ENCODE measurements around the gene RUFY2.
A peak's percentile ranks its signal among the peaks of the same experiment; 100 is the strongest.
"Not testable (repeated sequence)": the region's sequence is repeated elsewhere in the genome, so short reads cannot be mapped to it uniquely, and the experiment has no call there.

RUFY2 gene

GRCh38 chr10:68324396-68324795 is 82.7 kb downstream of the RUFY2 start:
- DNase-seq, result not testable (repeated sequence)

DNA sequence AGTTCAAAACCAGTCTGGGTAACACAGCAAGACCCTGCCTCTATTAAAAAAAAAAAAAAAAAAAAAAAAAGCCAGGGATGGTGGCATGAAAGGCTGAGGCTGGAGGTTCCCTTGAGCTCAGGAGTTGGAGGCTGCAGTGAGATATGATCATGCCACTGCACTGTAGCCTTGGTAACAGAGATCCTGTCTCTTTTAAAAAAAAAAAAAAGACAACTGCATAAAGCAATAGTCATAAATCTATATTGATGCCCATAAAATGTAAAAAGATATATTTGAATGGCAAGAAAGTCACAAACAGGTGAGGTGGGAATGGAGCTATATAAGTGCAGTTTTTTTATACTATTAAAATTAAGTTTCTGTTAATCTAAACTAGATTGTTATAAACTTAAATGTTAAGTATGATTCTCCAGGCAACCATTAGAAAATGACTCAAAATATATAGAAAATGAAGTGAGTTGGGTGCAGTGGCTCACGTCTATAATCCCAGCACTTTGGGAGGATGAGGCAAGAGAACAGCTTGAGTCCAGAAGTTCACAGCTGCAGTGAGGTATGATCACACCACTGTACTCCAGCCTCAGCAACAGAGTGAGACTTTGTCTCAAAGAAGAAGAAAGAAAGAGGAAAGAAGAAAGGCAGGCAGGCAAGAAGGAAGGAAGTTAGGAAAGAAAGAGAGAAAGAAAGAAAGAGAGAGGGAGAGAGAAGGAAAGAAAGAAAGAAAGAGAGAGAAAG is 88.6 kb downstream of the RUFY2 start:
- DNase-seq, result no peak

- no peak for DNase-seq
Measured at GRCh38 chr10:68315582-68315981, 91.5 kb downstream of the RUFY2 start.

DNA sequence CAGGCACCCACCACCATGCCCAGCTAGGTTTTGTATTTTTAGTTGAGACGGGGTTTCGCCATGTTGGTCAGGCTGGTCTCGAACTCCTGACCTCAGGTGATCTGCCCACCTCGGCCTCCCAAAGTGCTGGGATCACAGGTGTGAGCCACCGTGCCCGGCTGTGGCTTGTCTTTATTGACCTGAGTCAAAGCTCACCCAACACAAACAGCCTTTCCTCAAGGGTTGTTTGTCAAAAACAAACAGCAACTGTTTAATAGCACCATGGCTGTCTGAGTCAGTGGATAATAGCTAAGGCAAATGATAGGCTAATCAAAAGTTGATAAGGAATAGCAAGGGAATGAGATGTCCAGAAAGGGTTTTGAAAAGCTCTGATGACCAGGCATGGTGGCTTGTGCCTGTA is 92.1 kb downstream of the RUFY2 start:
- DNase-seq, result not testable (repeated sequence)

- DNase-seq, result no peak
Measured at GRCh38 chr10:68310531-68310930, 96.5 kb downstream of the RUFY2 start.

DNA sequence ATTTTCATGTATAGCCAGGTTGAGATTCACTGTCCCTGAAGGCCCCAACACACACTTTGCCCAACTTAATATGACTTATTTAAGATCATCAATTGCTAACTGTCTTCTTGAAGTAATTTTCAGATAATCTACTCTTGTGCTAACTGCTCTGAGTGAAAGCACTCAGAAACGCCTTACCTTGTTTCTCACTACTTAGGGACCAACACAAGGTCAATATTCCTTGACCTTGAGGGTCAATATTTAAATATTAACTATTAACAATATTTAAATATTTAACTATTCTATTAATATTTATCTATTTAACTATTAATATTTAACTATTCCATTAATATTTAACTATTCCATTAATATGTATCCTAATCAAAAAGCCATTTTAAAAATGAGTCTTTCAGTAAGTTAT is 101.2 kb downstream of the RUFY2 start:
- DNase-seq, result no peak

DNA sequence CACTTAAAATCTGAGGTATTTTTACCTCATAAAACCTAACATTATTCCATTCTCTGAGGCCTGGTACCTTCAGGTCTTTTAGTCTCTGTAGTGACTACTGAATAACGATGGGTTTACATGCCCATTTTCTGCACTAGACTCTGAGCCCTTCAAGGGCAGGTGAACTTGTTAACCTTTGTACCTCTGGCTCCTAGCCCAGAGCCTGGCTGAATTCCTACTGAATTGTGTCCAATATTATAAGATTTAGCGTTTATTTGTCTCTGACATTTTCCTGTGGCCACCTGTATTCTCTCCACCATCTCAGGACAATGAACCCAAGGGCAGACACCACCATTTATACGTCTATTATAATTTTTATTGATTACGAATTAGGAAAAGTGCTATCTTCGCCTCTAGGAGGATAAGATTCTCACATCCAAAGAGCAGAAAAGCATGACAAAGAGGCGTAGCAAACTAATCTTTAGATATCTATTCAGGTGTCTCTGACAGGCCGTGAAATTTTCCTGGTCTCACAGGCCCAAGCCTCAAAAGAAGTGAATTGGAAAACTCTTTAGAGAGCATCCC is 103.1 kb downstream of the RUFY2 start:
- DNase-seq, result no peak

DNA sequence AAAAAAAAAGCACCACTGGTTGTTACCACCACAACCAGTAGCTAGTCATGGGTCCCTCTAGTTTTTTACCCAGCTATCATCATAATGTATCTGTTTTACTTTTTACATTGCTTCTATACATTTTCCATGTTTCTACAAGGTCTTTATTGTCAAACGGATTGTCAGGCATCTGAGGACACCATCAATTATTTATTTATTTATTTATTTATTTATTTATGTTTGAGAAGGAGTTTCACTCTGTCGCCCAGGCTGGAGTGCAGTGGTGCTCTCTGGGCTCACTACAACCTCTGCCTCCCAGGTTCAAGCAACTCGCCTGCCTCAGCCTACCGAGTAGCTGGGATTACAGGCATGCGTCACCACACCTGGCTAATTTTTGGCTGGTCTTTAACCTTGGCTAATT is 104.2 kb downstream of the RUFY2 start:
- no peak for DNase-seq

- DNase-seq, result no peak
Measured at GRCh38 chr10:68302503-68302823, 104.6 kb downstream of the RUFY2 start.

DNA sequence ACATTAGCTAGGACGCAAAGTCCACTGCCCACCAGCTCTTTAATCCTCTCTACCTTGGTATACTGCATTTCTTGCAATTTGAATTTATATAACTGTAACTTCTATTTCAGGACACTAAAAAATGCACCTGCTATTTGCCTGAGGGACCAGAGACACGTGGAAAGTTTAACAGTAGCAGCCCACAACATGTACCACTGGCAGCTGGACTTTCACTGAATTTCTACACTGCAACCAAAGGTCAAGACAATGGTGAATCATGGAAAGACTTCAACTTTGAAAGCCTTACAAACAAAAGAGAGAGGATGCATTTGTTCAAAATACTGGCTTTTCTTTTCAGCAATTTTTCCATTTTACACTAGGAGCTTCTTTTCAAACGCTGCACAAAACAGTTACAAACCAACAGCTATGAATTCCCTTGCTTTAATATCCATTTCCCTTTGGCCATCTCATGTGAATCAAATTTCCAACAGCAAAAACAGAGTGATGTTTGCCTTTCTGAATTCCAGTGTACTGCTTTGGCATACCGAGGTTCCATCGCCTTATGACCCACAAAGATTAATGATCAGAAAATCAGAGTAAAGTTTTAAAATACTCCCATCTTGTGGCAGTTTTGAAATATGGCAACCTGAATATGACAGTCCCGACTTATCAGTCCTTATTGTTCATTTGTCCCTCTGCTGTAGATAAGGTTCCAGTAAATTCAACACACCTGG is 105.1 kb downstream of the RUFY2 start:
- peak in 1 of 2 donors; percentile 38 for DNase-seq

GRCh38 chr10:68301301-68301700 is 105.8 kb downstream of the RUFY2 start:
- no peak for DNase-seq

- DNase-seq, result no peak
Measured at GRCh38 chr10:68296843-68297663, 110.0 kb downstream of the RUFY2 start.

Data from CD4-positive, alpha-beta T cell treated with Interleukin-1 beta for 1 hour (primary cell).